NCI-H2196 (cell line): Measurements from ENCODE around the gene RCSD1.
"Not testable (repeated sequence)": the region's sequence is repeated elsewhere in the genome, so short reads cannot be mapped to it uniquely, and the experiment has no call there.

ENCODE experiments used
- DNase-seq: peaks from one replicate; lab custom pipeline; 2025; ENCODE audit not compliant: unreplicated experiment; lab: John Stamatoyannopoulos, UW

RCSD1 gene

GRCh38 chr1:167629681-167630567 lies at the start of gene RCSD1:
RCSD1 (plus strand) TSS chr1:167630232; CDS start chr1:167630424, 192 bp downstream.
- no peak for DNase-seq

- no peak for DNase-seq
These were observed 48.0 kb upstream of the RCSD1 start for GRCh38 chr1:167582064-167582463.

- no peak for DNase-seq
These were observed 47.3 kb upstream of the RCSD1 start for GRCh38 chr1:167582722-167583121.

GRCh38 chr1:167584581-167584980 lies 45.5 kb upstream of the RCSD1 start:
- DNase-seq = no peak

- no peak for DNase-seq
These were observed 42.7 kb upstream of the RCSD1 start for GRCh38 chr1:167587342-167587741.

GRCh38 chr1:167587872-167588271 lies 42.2 kb upstream of the RCSD1 start:
- no peak for DNase-seq

- DNase-seq = no peak
These were observed 41.7 kb upstream of the RCSD1 start for GRCh38 chr1:167588361-167588760.

GRCh38 chr1:167592475-167592874 lies 37.6 kb upstream of the RCSD1 start:
- DNase-seq = no peak

- no peak for DNase-seq
These were observed 36.2 kb upstream of the RCSD1 start for GRCh38 chr1:167593860-167594259.

- no peak for DNase-seq
These were observed 35.2 kb upstream of the RCSD1 start for GRCh38 chr1:167594822-167595221.

GRCh38 chr1:167599957-167600581 lies 30.0 kb upstream of the RCSD1 start:
- DNase-seq = peak; percentile 22

GRCh38 chr1:167601442-167602383 lies 28.3 kb upstream of the RCSD1 start:
- no peak for DNase-seq

GRCh38 chr1:167602840-167603239 lies 27.2 kb upstream of the RCSD1 start:
- no peak for DNase-seq

GRCh38 chr1:167605576-167605975 lies 24.5 kb upstream of the RCSD1 start:
- no peak for DNase-seq

GRCh38 chr1:167611983-167612382 lies 18.0 kb upstream of the RCSD1 start:
- DNase-seq = no peak

- no peak for DNase-seq
These were observed 17.2 kb upstream of the RCSD1 start for GRCh38 chr1:167612587-167613385.

GRCh38 chr1:167613984-167614383 lies 16.0 kb upstream of the RCSD1 start:
- not testable (repeated sequence) for DNase-seq

- DNase-seq = no peak
These were observed 15.2 kb upstream of the RCSD1 start for GRCh38 chr1:167614851-167615250.

- no peak for DNase-seq
These were observed 13.5 kb upstream of the RCSD1 start for GRCh38 chr1:167616521-167616920.
